Mammary epithelial cell (primary cell): ENCODE data around the gene BCORL1.

Experiments used
- CTCF ChIP-seq, 2 donors: IDR thresholded peaks in 1 of 2; conservative IDR thresholded peaks in 1 of 2; 2 replicates each; pipeline ENCODE4 v1.5.1; 2011 to 2012; ENCODE audit warnings: inconsistent platforms in 2 of 2, low read length in 2 of 2, mild to moderate bottlenecking in 2 of 2, control low read depth in 1 of 2, low read depth in 1 of 2; ENCODE audit not compliant: insufficient read depth in 1 of 2; ENCODE audit errors: extremely low read depth in 1 of 2
- EZH2 ChIP-seq: IDR thresholded peaks from 2 replicates; pipeline ENCODE4 v1.6.1; 2012; ENCODE audit warnings: low read length, inconsistent platforms, borderline replicate concordance

GRCh38 chrX:130027569-130027968 is 45.1 kb downstream of the BCORL1 start:
- no peak for TF ChIP-seq CTCF (conservative IDR thresholded peaks at IDR 0.05 in 1 of 2, IDR thresholded peaks at IDR 0.05 in 1 of 2; ENCODE audit: extremely low read depth in 1 of 2, insufficient read depth in 1 of 2, low read depth in 1 of 2, low read length in 2 of 2)
- no peak for TF ChIP-seq EZH2
